Measurements from ENCODE around the gene SPATA17.

Gene SPATA17

GRCh38 chr1:217911908-217912307 is 280.8 kb downstream of the SPATA17 start:
- DNase-seq (ENCODE audit: low read depth in 3 of 3) = no peak

- DNase-seq (ENCODE audit: low read depth in 3 of 3) = no peak
Measured at GRCh38 chr1:217917281-217917887, 286.2 kb downstream of the SPATA17 start.

GRCh38 chr1:217919683-217920388 is 288.7 kb downstream of the SPATA17 start:
- DNase-seq (ENCODE audit: low read depth in 3 of 3) = no peak
